Measurements from ENCODE around the gene LPCAT4. TPM values are rescaled to one million over a fixed set of nuclear protein-coding genes. Genes with fewer than 3 reads are reported as not detected.

LPCAT4 gene
- total and polyA plus RNA-seq, 2 of the 8 experiments (the other 6 are each of a cell fraction or from before 2014, with no cell fraction given) = 69.3 to 109 TPM

DNA sequence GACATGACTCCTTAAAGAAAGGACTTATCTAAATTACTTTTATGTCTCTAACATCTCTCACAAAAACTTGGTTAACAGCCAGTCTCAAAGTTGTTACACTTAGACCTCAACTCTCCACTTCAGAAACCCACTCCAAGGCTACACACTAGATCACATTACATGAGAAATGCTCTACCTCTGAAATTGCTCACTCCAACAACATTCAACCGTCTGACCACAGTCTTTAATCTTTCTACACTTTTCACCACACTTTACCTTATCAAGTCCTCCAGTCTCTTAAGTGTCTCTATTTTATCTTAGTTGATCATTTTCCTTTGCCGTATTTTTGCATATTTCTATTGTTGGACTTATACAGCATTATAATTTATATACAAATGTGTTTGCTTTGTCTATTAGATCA is 35.2 kb downstream of the LPCAT4 start (continued):
- TF ChIP-seq, protein P1, sequence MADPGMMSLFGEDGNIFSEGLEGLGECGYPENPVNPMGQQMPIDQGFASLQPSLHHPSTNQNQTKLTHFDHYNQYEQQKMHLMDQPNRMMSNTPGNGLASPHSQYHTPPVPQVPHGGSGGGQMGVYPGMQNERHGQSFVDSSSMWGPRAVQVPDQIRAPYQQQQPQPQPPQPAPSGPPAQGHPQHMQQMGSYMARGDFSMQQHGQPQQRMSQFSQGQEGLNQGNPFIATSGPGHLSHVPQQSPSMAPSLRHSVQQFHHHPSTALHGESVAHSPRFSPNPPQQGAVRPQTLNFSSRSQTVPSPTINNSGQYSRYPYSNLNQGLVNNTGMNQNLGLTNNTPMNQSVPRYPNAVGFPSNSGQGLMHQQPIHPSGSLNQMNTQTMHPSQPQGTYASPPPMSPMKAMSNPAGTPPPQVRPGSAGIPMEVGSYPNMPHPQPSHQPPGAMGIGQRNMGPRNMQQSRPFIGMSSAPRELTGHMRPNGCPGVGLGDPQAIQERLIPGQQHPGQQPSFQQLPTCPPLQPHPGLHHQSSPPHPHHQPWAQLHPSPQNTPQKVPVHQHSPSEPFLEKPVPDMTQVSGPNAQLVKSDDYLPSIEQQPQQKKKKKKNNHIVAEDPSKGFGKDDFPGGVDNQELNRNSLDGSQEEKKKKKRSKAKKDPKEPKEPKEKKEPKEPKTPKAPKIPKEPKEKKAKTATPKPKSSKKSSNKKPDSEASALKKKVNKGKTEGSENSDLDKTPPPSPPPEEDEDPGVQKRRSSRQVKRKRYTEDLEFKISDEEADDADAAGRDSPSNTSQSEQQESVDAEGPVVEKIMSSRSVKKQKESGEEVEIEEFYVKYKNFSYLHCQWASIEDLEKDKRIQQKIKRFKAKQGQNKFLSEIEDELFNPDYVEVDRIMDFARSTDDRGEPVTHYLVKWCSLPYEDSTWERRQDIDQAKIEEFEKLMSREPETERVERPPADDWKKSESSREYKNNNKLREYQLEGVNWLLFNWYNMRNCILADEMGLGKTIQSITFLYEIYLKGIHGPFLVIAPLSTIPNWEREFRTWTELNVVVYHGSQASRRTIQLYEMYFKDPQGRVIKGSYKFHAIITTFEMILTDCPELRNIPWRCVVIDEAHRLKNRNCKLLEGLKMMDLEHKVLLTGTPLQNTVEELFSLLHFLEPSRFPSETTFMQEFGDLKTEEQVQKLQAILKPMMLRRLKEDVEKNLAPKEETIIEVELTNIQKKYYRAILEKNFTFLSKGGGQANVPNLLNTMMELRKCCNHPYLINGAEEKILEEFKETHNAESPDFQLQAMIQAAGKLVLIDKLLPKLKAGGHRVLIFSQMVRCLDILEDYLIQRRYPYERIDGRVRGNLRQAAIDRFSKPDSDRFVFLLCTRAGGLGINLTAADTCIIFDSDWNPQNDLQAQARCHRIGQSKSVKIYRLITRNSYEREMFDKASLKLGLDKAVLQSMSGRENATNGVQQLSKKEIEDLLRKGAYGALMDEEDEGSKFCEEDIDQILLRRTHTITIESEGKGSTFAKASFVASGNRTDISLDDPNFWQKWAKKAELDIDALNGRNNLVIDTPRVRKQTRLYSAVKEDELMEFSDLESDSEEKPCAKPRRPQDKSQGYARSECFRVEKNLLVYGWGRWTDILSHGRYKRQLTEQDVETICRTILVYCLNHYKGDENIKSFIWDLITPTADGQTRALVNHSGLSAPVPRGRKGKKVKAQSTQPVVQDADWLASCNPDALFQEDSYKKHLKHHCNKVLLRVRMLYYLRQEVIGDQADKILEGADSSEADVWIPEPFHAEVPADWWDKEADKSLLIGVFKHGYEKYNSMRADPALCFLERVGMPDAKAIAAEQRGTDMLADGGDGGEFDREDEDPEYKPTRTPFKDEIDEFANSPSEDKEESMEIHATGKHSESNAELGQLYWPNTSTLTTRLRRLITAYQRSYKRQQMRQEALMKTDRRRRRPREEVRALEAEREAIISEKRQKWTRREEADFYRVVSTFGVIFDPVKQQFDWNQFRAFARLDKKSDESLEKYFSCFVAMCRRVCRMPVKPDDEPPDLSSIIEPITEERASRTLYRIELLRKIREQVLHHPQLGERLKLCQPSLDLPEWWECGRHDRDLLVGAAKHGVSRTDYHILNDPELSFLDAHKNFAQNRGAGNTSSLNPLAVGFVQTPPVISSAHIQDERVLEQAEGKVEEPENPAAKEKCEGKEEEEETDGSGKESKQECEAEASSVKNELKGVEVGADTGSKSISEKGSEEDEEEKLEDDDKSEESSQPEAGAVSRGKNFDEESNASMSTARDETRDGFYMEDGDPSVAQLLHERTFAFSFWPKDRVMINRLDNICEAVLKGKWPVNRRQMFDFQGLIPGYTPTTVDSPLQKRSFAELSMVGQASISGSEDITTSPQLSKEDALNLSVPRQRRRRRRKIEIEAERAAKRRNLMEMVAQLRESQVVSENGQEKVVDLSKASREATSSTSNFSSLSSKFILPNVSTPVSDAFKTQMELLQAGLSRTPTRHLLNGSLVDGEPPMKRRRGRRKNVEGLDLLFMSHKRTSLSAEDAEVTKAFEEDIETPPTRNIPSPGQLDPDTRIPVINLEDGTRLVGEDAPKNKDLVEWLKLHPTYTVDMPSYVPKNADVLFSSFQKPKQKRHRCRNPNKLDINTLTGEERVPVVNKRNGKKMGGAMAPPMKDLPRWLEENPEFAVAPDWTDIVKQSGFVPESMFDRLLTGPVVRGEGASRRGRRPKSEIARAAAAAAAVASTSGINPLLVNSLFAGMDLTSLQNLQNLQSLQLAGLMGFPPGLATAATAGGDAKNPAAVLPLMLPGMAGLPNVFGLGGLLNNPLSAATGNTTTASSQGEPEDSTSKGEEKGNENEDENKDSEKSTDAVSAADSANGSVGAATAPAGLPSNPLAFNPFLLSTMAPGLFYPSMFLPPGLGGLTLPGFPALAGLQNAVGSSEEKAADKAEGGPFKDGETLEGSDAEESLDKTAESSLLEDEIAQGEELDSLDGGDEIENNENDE (IDR thresholded peaks at IDR 0.05; ENCODE audit: insufficient replicate concordance, low read length) = no peak
- no peak for TF ChIP-seq MAFK (IDR thresholded peaks at IDR 0.05; ENCODE audit: low read depth, low read length)
- no peak for TF ChIP-seq GTF2F1 (IDR thresholded peaks at IDR 0.05; ENCODE audit: borderline replicate concordance, low read depth, low read length)
- no peak for TF ChIP-seq HDAC2 (IDR thresholded peaks at IDR 0.05; ENCODE audit: borderline replicate concordance in 1 of 2, low read depth in 2 of 2, low read length in 2 of 2)
- no peak for TF ChIP-seq YY1 (IDR thresholded peaks at IDR 0.05; ENCODE audit: low read depth, low read length)
- TF ChIP-seq, protein P2, sequence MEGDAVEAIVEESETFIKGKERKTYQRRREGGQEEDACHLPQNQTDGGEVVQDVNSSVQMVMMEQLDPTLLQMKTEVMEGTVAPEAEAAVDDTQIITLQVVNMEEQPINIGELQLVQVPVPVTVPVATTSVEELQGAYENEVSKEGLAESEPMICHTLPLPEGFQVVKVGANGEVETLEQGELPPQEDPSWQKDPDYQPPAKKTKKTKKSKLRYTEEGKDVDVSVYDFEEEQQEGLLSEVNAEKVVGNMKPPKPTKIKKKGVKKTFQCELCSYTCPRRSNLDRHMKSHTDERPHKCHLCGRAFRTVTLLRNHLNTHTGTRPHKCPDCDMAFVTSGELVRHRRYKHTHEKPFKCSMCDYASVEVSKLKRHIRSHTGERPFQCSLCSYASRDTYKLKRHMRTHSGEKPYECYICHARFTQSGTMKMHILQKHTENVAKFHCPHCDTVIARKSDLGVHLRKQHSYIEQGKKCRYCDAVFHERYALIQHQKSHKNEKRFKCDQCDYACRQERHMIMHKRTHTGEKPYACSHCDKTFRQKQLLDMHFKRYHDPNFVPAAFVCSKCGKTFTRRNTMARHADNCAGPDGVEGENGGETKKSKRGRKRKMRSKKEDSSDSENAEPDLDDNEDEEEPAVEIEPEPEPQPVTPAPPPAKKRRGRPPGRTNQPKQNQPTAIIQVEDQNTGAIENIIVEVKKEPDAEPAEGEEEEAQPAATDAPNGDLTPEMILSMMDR (IDR thresholded peaks at IDR 0.05; ENCODE audit: control extremely low read depth in 1 of 3, insufficient read depth in 1 of 3, low read depth in 1 of 3, low read length in 3 of 3) = no peak

All from H1 (cell line).